Gastrocnemius medialis (tissue), 4 donors: ENCODE data around the gene MAP3K6.

Experiments used
- CTCF ChIP-seq, 5 experiments: fragments of 450-650 bp in 3 of 5; fragments of 200-600 bp in 2 of 5; sonication (generic) in 2 of 5; IDR thresholded peaks in 4 of 5; conservative IDR thresholded peaks in 1 of 5; 1 replicate in 4 of 5; 2 replicates in 1 of 5; pipeline ENCODE4 v1.5.1; 2016 to 2019; ENCODE audit warnings: antibody characterized with exemption in 5 of 5, mild to moderate bottlenecking in 3 of 5, moderate library complexity in 3 of 5
- POLR2A ChIP-seq, 2 donors: fragments of 450-650 bp; IDR thresholded peaks; one replicate each; pipeline ENCODE4 v1.6.1; 2017; ENCODE audit warnings: antibody characterized with exemption in 2 of 2, mild to moderate bottlenecking in 2 of 2, moderate library complexity in 2 of 2

GRCh38 chr1:27374362-27375086 is 7.8 kb upstream of the MAP3K6 start, which contains the start of gene FCN3:
- TF ChIP-seq CTCF (IDR thresholded peaks at IDR 0.05 in 4 of 5, conservative IDR thresholded peaks at IDR 0.05 in 1 of 5) = no peak
- no peak for TF ChIP-seq POLR2A (IDR thresholded peaks at IDR 0.05)
